GM12801 (cell line): ENCODE measurements around the gene LRRC27.

Experiments used
- TF ChIP-seq, protein P1 (sequence below): IDR thresholded peaks from one replicate; pipeline ENCODE4 v1.5.1; 2011; ENCODE audit warnings: control low read depth; ENCODE audit not compliant: insufficient read length; ENCODE audit errors: extremely low read depth

The LRRC27 gene

DNA sequence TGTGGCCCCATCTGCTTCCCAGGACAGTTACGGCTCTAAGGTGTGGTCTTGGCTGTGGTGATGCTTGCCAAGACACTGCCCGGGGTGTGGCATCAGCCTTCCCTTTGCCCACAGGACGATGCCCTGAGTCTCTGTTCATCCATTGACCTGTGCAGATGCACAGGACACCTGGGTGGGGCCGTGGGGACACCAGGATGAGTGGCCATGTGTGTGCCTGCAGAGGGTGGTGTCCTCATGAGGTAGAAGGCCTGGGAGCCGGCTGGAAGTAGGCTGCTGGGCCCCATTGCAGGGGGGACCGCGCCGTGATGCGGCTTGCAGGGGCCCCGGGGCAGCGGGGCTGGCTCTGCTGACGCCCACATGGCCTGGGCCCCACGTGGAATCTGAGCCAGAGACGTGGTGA lies 42.6 kb downstream of the LRRC27 start:
- TF ChIP-seq, protein P1, sequence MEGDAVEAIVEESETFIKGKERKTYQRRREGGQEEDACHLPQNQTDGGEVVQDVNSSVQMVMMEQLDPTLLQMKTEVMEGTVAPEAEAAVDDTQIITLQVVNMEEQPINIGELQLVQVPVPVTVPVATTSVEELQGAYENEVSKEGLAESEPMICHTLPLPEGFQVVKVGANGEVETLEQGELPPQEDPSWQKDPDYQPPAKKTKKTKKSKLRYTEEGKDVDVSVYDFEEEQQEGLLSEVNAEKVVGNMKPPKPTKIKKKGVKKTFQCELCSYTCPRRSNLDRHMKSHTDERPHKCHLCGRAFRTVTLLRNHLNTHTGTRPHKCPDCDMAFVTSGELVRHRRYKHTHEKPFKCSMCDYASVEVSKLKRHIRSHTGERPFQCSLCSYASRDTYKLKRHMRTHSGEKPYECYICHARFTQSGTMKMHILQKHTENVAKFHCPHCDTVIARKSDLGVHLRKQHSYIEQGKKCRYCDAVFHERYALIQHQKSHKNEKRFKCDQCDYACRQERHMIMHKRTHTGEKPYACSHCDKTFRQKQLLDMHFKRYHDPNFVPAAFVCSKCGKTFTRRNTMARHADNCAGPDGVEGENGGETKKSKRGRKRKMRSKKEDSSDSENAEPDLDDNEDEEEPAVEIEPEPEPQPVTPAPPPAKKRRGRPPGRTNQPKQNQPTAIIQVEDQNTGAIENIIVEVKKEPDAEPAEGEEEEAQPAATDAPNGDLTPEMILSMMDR, result no peak

DNA sequence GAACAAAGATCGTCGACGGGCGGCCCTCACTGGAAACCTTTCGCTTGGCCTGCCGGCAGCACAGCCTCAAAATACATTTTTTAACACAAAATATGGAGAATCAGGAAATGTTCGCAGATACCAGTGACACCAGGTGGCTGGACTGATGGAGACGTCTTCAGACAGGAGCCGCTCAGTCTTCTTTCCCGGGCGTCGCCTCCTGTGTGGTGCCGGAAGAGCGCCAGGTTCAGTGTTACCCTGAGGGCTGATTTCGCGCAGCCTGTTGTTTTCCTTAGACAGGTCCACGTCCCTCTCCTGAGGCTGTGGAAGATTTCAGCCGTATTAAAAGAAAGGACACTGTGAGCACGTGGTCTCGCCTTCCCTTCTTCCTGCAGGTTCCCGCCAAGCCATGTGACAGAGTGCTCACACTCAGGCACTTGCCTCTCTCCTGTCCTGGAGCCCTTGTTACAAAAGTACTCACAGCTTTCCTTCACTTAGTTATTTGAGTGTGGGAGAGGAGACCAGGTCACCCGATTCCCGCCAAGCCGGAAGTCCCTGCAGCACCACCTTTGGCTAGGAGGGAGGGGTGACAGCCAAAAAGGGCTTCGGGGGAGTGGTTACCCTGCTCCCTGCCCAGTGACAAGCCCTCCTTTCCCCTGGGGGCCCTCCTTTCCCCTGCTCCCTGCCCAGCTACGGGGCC lies 43.3 kb downstream of the LRRC27 start:
- TF ChIP-seq, protein P1, result no peak

DNA sequence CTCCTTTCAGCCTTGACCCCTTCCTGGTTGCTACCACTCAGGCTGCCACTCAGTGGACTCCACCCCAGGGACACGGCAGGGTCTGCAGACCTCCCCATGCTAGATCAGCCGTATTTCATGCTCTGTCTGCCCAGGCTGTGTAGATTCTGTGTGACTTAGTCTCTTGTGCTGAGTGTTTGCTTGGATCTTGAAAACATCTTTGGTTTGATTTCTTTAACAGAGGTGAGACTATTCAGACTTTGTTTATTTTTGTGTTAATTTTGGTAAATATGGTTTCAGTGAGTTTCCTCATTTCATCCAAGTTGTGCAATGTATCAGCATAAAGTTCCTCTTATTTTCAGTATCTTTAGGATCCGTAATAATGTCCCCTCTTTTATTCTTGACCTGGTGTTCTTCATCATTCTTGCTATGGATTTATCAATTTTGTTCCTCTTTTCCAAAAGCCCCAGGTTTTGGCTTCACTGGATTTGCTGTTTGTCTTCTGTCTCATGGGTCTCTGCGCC lies 43.9 kb downstream of the LRRC27 start:
- TF ChIP-seq, protein P1, result no peak

DNA sequence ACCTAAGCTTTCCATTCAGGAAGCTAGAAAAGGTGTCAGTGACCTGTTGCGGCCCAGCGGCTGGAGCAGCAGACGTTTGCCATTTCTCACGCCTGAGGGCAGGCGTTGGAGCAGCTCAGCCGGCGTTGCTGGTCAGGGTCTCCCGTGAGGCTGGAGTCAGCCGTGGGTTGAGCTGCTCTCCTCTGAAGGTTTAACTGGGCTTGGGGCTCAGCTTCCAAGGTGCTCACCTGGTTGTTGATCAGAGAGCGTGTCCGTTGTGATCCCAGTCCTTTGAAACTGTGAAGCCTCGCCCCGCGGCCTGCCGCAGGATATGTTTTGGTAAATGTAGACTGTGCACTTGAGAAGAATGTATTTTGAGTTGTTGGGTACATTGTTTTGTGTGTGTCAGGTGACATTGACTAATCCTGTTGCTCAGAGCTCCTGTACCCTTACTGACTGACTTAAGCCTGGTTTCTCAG lies 44.4 kb downstream of the LRRC27 start:
- TF ChIP-seq, protein P1, result no peak

DNA sequence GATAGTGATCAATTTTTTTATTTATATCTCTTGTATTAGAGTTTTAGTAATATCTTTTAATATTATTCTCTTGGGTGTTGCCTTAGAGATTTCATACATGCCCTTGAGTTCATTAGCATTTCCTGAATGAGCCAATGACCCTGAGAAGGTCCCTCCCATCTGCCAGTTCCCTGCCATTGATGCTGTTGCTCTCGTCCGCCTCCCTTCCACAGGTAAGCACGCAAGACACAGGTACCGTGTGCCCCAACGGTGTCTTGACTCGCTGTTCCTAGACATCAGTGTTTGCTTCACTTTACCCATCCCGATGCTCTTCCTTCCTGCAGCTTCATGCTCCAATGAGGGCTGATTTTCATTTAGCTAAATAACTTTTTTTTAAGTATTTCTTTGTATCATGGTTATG lies 45.3 kb downstream of the LRRC27 start:
- TF ChIP-seq, protein P1, result no peak

DNA sequence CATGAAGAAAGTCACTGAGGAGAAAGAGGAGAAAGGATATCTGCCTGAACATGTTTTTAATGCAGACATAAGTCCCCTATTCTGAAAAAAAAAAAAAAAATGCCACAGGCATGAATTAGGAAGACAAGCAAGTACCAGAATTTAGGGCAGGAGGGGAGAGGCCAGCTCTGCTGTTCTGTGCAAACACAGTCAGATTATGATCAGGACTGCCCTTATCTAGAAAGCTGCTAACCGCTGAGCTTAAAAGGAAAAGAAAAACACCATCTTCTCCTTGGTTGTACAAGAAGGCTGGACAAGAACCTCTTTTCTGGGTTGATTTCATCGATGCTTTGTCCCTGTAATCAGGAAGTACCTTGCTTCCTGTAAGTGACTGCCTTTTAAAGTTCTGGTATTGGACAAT lies 49.7 kb downstream of the LRRC27 start:
- TF ChIP-seq, protein P1, result no peak

DNA sequence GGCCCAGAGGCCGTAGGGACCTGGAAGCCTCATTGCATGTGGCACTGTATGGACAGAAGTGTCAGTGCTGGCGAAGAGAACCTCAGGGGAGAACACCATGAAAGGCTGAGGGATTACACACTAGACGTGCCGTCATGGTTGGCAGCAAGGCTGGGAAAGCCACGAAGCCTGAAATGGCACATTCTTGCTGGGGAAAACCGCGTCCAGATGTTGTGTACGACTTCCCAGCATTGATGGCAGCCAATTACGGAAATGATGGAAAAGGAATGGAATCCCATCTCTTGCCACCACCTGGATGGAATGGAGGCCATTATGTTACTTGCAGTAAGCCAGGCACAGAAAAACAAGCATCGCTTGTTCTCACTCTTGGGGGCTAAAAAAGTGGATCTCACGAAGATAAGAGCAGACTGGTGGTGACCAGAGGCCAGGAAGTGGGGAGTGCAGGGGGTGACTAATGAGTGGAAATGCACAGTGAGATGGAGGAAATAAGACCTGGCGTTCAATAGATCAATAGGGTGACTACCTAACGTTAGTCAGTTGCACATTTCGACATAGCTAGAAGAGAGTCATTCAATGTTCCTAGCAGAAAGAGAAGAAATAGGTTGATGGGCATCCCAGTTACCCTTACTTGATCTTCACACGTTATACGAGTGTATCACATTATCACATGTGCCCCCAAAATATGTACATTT lies 50.4 kb downstream of the LRRC27 start:
- TF ChIP-seq, protein P1, result no peak
